ENCODE measurements around the gene FAM217B.

The FAM217B gene

DNA sequence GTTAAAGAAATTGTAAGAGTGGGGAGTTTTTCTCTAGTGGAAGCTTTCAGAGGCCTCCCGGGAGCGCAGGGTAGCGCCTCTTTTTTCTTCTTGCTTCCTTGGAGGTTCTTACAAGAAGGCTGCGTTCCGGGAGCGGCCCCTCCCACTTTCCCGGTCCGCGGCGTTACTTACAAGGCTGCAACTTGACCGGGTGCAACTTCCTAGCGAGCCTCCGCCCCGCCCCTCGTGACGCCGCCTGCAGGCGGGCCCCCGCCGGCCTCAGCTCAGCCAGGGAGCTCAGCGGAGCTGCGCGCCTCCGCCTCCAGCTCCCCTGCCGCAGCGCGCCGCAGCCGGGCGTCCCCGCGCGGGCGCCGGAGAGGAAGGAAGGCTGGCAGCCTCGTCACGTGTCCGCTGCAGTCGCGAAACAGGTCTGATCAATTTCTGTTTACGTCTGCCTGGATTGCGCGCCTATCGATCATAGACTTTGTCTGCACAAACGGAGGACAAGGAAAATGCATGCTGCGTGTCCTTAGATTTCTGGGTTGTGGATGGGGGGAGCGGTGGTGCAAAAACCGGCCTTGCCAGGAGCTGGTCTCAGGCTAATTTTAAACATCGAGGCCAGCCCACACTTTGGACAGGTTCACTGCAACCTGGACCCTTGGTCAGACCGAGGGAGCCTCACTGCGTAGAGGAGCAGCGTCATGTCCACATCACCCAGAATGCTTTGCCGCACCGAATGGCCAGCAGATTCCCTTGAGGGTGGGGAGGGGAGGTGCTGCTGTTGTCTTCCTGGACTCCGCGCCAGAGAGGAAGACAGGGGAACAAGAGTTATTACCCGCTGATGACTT, at the start of gene FAM217B, which contains the start of gene PPP1R3D:
FAM217B (plus strand) TSS at position 261 of the 827 bp plus-strand sequence. CDS start 3,555 bp downstream, outside the sequence.
PPP1R3D (minus strand) TSS at position 177 of the 827 bp plus-strand sequence. CDS start 374 bp downstream, outside the sequence.
- DNase-seq: peak; percentile 84 to 85

DNA sequence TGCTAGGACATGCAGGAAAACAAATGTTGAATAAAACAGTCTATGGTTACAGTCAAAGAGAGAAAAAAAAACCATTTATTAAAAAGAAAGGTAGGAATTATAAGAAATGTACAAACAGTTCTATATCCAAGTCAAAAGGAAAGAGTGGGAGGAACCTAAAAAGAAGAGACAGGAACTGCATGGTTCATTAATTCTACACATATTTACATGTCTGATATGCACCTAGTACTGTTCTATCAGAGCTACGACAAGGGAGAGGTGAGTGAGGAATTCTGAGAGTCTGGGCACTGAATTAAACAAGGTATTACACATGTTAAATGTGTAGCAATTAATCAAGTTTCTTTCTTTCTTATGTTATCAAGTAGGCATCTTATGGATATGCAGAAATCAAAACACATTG, 48.6 kb upstream of the FAM217B start:
- no peak for DNase-seq

DNA sequence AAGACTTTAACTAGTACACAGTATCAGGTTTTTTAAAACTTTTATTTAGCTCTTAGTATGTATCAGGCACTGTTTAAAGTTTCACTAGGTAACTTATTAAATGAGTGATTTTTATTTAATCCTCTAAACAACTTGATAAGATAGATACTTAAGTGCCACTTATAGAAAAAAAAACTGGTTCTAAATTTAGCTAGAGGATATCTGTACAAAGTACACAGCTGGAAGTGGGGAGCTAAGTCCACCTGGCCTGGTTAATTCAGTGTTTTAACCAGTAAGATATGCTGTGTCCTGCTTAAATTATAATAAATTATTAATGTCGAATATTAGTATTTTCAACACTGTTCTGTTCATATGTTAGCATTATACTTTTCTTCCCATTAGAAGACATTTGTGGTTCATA, 44.3 kb upstream of the FAM217B start:
- DNase-seq: no peak

DNA sequence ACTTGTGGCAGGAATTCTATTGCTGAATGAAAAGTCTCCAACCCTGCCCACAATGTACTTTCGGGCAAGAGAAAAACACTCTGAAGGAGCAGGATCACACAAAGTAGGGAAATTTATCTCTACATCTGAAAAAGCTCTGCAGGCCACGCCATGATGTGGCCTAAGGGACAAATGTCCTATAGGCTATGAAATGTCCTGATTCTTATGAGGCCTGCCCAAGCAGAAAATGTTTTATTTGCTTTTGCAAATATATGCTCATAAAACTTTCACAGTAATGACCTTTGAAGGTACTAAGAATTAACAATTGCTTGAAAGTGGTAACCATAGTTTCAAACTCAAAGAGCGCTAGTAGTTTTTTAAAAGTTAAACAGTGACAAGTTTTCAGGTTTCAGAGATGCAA, 37.7 kb upstream of the FAM217B start:
- no peak for DNase-seq

GRCh38 chr20:59903621-59904020, 36.6 kb upstream of the FAM217B start:
- DNase-seq: no peak

- no peak for DNase-seq
Observed at GRCh38 chr20:59908855-59909254, 31.3 kb upstream of the FAM217B start.

DNA sequence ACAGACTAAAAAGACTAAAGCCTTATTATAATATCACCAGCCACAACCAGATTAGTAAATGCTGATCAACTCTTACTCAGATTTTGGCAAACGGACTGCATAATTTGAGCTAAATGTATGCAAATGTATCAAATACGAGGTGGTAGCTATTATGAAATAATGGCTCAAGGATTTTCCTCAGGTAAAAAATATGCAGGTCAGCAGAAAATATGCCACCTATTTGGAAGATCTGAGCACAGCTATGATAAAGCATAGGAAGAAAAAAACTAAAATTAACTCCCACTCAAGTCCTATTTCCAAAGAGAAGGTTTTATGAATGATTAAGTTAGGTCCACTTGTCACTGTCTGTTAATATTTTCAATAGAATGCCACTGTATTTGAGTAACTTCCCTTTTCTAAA, 29.1 kb upstream of the FAM217B start:
- no peak for DNase-seq

- DNase-seq: no peak
Observed at GRCh38 chr20:59912609-59913008, 27.6 kb upstream of the FAM217B start.

DNA sequence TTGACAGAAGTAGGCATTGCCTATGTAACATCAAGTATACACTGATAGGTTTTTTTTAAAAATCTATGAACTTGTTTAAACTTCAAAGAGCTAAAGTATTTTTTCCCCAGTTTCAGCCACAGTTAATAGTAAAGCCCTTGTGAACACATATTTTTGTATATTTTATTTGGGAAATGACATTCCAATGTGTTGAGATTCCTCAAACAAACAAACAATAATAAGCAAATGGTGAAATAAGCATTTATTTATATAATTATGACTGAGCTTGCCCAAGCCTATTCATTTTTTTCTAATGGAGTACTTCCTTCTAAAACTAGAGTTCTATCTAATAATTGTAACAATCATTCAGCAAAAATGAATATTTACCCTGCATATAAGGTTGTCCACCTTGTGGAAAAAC, 19.2 kb upstream of the FAM217B start:
- no peak for DNase-seq

- DNase-seq: no peak
Observed at GRCh38 chr20:59923514-59923913, 16.7 kb upstream of the FAM217B start.

- DNase-seq: no peak
Observed at GRCh38 chr20:59925359-59925758, 14.8 kb upstream of the FAM217B start.

- no peak for DNase-seq
Observed at GRCh38 chr20:59925899-59926298, 14.3 kb upstream of the FAM217B start.

GRCh38 chr20:59931511-59932312, 8.5 kb upstream of the FAM217B start:
- no peak for DNase-seq

DNA sequence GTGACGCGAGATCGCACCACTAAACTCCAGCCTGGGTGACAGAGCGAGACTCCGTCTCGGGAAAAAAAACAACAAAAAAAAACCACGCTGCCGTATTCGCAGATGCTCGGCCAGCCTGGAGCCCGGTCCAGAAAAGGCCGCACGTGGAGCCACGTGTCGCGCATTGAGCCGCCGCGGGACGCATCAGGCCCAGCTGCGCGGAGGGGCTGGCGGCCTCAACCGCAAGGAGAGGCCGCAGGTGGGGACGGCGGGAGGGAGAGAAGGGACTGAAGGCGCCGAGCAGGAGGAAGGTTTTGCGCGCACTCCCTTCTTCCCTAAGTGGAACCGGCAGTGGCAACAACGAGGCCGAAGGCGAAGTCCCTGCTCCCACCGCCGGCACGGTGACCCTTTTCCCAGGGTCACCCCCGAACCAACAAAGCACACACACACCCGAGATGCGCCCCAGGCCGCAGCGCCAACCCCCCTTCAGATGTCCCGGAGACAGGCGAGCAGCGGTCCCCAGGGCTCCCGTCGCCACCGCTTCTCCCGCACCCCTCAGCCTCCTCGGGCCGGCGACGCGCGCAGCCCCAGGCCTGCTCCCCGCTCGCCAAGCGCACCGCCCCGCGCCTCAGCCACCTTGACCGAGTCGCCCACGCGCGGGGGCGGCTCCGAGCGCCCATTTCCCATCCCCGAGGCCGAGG, 7.4 kb upstream of the FAM217B start:
- no peak for DNase-seq

DNA sequence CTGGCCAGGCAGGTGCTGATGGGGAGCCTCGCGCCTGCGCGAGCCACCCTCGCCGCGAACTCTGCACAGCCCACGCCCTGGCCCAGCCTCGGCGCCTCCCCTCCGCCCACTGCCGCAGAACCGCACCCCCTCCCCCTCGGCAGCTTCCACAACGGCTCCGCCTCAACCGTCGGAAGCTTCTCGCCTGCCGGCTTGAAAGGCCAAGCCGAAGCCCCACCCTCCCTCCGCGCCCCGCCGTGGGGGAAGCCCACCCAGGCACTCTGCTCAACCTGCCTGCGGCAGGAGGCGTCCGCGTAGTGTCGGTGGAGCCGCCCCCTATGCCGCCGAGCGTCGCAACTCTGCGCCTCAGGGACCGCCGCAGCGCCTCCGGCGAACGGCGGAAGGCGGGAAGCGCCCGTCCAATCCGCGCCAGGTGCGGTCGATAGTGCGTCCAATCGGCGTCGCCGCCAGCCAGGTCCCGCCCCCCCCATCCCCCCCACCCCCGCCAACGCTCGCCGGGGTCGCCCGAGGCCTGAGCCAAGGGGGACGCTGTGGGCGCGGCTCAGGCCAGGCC, 6.8 kb upstream of the FAM217B start, which contains the start of gene SYCP2:
SYCP2 (minus strand) TSS at position 342 of the 553 bp plus-strand sequence. CDS start 11,224 bp downstream, outside the sequence.
- peak in 1 of 2 experiments; percentile 58 for DNase-seq

- peak; percentile 13 to 67 for DNase-seq
Observed at GRCh38 chr20:59933849-59934585, 6.2 kb upstream of the FAM217B start.

DNA sequence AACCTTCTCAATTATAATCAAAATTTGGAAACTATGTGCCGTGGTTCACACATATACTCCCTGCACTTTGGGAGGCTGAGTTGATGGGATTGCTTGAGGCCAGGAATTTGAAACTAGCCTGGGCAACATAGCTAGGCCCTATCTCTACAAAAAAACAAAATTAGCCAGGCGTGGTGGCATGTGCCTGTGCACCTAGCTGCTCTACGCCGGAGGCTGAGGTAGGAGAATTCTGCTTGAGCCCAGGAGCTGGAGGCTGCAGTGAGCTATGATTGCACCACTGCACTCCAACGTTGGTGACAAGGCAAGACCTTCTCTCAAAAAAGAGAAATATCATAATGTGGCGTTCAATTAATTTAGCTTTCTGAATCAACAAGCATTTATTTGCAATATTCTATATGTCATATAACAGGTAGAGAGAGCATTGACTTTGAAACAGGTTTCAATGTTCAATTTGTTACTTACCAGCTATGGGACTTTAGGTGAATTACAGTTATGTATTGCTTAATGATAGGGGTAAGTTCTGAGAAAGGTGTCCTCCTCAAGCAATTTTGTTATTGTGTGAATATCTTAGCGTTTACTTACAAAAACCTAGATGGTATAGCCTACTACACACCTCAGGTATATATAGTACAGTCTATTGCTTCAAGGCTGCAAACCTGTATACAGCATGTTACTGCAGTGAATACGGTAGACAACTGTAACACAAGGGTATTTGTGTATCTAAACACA, 4.6 kb upstream of the FAM217B start:
- no peak for DNase-seq

GRCh38 chr20:59936409-59936808, 3.8 kb upstream of the FAM217B start:
- no peak for DNase-seq

- DNase-seq: no peak
Observed at GRCh38 chr20:59937150-59937549, 3.0 kb upstream of the FAM217B start.

DNA sequence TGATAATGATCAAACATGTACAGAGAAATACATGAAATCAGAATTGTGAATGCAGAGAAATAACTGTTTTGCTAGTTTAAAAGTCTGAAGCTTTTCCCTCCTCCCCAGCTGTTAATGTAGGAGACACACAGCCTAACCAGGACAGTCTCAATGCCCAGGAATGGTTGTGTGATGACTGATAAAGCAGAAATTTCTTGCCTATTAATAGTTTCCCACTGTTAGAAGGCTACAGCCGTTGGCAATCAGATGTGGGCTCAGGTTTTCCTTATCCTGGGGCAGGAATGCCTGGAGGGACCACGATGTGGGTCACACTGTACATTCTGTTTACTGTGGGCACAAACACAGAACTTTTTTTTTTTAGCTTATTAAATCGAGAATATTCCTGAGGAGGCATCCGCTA, 2.0 kb upstream of the FAM217B start:
- DNase-seq: no peak

GRCh38 chr20:59938696-59939051, 1.5 kb upstream of the FAM217B start:
- DNase-seq: no peak

Data from NCI-H524 (cell line).